ENCODE data around the gene NEURL1B.

NEURL1B gene

DNA sequence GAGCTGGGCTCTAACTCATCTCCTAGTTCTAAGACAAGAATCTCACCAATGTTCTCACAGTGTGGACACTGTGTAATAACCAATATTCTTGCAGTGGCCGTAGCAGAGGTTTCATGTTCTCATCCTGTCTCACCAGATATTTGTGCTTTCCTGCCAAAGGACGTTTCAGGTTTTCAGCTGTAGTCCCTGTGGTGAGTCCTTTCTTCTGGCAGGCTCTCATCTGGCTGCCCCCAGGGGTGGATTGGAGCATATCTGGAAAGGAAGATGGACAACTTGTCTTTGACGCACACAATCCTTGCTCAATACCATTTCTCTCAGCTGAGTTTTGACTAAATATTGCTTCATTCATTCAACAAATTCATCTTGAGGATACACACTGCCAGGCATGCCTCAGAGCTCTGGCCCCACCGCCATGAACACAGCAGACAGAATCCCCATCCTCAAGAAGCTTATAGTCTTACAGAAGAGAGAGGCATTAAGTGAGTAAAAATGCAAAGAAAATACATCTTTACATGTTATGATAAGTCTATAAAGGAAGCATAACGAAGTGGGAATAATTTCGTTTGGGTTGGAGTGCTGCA is 33.8 kb upstream of the NEURL1B start:
- DNase-seq (ENCODE audit: low read depth in 4 of 4, low spot score in 1 of 4) = no peak

DNA sequence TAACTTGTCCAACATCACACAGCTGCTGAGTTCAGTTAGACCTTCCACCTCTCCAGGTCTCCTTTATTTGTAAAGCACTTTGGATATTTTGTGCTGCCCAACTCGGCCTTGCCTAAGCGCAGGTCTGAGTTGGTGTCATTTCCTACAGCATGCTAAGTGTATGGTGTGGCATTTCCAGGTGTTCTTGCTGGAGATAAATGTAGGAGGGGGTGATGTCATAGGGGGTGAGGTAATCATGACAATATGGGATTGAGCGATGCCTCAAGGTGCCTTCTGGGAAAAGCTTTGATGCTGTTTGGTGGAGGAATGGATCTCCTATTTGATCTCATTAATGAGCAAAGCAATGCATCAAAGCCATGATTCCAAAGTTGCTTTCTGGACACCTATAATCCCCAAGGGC is 32.3 kb upstream of the NEURL1B start:
- no peak for DNase-seq (ENCODE audit: low read depth in 4 of 4, low spot score in 1 of 4)

DNA sequence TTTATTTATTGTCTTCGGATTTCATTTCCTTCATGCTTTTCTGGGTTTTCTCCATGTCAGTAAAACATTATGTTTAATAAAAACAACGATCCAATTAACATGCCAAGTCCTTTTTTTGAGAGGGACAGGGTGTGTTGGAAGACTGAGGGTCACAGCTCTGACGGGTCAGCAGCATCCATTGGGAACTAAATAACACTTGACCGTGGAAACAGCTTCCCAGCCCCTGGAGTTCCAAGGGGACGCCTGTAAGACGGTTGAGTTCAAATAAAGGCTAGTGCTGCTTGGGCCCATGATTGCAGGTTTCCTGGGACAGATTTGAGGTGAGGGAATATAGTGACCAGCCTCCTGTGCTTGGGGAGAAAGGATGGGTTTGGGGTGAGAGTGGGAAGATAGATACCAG is 30.4 kb upstream of the NEURL1B start:
- DNase-seq (ENCODE audit: low read depth in 4 of 4, low spot score in 1 of 4) = no peak

DNA sequence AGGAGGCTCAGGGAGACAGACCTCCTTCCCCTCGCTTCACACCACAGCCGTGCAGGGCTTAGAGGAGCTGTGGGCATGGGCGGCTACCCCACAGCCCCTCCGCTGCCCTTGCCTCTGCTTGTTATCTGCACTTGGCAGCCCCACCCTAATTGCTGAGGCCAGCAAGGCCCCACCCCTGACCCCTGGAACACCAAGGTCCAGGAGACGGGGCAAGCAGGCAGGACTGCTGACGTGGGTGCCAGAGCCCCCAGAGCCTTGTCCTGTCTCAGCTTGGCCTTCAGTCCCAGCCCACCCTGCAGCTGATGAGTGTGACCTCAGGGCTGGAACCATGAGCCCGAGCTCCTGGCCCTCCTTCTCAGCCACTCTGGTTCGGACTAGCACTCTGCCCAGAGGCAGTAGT is 29.1 kb upstream of the NEURL1B start:
- no peak for DNase-seq (ENCODE audit: low read depth in 4 of 4, low spot score in 1 of 4)

DNA sequence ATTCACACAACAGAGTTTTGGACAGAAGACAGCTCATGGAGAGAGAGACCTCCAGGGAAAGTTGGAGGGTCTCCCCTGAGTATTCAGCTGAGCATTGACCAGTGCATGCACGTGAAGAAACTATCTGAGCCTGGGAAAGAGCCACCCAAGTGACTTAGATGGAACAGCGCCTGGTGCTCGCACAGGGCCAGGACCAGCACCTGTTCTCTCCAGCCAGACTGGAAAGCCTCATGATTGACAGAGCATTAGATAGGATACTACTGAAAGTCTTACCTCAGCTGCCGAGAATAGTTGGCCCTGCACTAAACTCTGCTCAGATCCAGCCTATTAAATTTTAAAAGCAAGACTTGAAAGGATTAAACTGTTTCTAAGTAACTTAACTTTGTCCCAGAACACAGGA is 28.3 kb upstream of the NEURL1B start:
- DNase-seq (ENCODE audit: low read depth in 4 of 4, low spot score in 1 of 4) = no peak

DNA sequence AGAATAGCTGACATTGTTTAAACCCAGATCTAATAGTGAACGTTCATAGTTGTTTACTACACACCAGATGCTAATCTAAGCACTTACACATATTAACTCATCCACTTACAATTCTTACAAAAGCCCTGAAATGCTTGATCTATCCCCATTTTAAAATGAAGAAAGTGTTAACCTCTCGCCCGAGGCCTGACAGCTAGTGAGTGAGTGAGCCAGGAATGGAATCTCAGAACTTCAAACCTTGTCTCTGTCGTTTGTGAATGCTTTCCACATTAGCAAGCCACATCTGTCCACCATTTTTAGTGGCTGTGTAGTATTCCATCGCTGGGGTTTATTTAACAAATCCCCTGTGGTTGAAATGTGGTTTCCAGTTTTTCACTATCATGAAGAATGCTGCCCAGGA is 24.9 kb upstream of the NEURL1B start:
- DNase-seq (ENCODE audit: low read depth in 4 of 4, low spot score in 1 of 4) = no peak

DNA sequence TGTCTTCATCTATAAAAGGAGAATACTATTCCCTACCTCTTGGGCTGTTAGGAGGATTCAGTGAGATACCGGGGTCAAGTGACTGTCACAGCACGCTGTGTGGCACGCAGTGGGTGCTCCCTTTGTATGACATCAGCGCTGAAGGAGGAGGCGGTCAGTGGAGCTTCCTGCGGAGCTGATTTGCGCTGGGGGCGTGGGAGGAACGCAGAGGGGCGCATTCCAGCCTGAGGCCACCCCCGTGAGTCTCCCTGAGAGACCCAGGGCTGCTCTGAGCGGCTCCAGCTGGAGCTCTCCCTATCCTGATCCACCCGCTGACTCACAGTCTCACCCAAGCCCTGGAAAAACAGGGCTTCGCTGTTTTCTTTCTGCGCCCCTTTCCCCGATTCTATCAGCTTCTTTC is 24.3 kb upstream of the NEURL1B start:
- DNase-seq (ENCODE audit: low read depth in 4 of 4, low spot score in 1 of 4) = no peak

DNA sequence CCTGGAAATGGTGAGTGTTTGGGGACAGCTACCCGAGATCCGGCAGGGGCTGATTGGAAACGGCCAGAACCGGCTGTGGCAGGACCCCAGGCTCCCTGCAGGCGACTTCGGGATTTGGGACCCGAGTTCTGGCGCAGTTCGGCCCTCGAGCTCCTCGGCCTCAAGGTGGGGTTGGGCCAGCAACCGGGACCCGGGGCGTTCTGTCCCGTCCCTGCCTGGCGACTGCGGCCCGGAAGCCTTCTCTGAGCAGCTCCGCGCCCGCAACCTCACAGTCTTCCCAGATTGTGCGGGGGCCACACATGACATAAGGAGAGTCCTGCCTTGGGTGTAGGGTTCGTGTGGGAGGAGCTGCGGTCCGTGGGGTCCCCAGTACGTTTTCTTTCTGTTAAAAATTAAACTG is 23.2 kb upstream of the NEURL1B start:
- DNase-seq (ENCODE audit: low read depth in 4 of 4, low spot score in 1 of 4) = no peak

DNA sequence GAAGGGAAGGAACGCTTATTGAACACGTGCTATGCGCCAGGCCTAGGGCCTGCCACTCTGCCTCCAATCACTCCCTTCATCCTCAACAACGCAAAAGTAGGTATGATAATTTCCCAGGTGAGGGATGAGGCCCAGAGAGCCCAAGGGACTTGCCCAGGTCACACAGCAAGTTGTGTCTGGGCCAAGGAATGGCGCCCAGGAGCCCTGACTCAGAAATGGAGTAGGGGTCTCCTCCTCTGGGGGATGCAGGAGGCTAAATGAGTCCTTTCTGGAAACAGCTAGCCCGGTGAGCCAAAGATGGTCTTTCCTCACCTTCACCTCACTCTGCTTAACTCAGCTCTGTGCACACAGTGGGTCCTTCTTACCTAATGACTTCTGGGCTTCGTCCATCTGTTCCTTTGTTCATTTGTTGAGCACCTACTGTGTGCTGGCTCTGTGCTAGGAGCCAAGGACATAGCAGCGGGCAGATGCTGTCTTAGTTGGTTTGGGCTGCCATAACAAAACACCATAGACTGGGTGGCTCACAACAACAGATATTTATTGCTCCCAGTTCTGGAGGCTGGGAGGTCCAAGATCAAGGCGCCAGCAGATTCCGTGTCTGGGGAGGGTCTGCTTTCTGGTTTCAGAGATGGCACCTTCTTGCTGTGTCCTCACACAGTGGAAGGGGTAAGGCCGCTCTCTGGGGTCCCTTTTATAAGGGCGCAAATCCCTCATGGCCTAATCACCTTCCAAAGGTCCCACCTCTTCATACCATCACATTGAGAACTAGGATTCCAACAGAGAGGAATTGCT is 22.3 kb upstream of the NEURL1B start:
- DNase-seq (ENCODE audit: low read depth in 4 of 4, low spot score in 1 of 4) = no peak

DNA sequence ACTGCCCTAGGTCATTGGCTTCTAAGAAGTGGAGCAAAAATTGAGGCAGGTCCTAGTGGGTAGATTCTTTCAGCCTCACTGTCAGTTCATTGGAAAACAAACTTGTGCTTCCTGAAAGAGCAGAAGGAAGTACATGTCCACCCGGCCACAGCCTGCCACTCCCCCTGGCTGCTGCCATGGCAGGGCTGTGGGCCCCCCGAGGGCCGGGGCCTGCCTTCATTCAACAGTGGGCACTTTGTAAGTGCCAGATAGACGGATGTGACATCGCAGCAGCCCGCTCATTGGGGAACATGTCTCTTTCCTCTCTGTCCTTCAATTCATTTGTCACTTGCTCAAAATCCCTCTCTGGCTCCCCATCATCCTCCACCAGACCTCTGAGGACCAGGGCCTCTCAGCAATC is 20.6 kb upstream of the NEURL1B start:
- DNase-seq (ENCODE audit: low read depth in 4 of 4, low spot score in 1 of 4) = no peak

DNA sequence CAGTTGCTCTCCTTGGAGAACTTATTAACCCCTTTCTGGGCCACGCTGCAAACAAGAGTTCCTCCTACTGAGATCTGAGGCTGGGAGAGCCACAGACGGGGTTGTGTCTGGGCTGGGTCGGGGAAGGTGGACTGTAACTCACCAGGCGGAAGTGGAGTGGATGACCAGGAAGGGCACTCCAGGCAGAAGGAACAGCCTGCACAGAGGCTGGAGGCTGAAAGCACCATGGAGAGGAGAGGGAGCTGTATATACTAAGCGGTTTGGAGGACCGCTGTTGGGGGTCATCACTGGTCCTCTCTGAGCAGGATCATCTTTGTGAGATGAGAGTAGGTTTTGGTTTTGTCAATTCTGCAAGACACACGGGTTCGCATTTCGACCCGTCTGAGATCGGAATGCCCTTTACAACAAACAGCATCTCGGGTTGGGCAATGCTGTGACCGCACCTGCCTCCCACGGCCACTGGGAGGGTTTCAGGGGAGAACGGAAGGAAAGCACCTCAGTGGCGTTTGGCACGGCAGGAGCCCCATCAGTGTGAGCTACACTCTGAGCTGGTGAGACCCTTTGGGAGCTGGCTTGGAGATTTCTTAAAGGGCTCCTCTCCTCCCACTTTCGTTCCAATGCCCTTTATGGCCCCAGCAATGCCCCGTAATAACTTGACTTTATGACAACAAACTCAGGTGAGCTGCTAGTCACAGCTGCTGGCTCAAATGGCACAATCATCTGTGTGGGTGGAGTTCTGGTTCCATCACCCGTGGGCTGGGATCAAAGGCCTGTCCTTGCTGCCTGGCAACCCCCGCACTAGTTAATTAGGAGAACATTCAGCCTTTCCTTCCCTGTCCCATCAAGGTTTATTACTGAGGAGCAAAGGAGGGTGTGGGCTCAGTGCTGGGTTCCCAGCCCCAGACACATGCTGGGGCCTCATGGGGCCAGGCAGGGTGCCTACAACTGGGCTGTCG is 18.7 kb upstream of the NEURL1B start:
- no peak for DNase-seq (ENCODE audit: low read depth in 4 of 4, low spot score in 1 of 4)

DNA sequence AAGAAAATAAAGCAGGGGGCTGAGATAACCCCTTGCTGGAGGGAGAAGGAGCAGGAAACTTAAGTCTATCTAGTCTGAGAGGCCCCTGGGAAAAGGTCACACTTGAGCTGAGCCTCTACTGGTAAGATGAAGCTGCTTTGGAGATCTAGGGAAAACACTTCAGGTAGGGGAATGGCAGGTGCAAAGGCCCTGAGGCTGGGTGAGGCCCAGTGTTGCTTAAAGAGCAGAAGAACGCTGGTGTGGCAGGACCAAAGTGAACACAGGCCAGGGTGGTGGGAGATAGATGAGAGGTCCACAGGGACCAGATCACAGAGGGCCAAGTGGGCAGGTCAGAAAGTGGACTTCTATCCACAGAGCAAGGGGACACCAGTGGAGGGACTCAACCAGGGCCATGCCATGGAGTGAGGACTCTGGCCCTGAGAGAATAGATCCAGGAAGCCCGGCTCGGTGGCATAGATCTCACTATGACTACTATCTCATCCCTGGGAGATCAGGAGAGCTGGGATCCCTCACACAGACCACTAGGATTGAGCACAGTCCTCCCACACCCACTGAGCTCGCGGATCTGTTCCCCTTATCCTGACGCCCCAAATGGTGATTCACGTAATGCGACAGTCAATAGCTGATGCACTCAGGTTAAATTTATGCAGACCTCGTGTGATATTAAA is 17.6 kb upstream of the NEURL1B start:
- no peak for DNase-seq (ENCODE audit: low read depth in 4 of 4, low spot score in 1 of 4)

DNA sequence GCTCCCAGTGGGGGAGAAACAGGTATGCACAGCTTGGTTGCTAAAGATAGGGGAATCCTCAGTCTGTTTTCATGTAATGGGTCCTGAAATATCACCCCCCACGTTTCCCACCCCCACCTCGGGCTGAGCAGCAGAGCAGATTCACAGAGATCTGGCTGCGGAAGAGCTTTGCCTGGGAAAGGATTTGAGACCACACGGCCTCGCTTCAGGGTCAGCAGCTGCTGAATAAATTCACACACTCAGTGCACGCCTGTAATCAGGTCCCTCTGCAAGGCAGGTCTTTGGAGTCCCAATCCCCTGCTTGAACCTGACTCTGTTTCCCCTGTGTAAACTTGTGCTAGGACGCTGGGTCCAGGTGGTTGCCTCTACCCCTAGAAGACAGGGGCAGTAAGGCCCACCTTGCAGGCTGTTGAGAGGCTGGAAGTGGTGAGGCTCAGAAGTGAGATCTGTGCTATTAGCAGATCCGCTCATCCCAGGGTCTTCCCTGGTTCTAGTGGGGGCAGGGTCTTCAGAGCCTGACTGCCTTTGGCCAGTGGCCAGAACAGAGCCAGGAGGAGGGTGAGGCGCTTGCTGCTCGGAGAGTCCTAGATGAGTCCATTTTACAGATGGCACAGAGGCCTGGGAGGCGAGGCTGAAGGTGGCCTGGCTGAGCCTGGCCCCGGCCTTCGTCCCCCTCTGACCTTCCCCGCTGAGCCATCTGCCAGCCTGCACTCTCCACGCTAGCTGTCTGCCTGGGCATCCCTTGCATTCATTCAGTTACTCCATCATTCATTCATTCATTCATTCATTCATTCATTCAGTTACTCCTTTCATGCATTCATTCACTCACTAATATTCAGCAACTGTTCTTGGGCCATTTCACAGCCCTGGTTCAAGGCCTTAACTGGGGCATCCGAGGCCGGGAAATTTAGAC is 16.7 kb upstream of the NEURL1B start:
- no peak for DNase-seq (ENCODE audit: low read depth in 4 of 4, low spot score in 1 of 4)

DNA sequence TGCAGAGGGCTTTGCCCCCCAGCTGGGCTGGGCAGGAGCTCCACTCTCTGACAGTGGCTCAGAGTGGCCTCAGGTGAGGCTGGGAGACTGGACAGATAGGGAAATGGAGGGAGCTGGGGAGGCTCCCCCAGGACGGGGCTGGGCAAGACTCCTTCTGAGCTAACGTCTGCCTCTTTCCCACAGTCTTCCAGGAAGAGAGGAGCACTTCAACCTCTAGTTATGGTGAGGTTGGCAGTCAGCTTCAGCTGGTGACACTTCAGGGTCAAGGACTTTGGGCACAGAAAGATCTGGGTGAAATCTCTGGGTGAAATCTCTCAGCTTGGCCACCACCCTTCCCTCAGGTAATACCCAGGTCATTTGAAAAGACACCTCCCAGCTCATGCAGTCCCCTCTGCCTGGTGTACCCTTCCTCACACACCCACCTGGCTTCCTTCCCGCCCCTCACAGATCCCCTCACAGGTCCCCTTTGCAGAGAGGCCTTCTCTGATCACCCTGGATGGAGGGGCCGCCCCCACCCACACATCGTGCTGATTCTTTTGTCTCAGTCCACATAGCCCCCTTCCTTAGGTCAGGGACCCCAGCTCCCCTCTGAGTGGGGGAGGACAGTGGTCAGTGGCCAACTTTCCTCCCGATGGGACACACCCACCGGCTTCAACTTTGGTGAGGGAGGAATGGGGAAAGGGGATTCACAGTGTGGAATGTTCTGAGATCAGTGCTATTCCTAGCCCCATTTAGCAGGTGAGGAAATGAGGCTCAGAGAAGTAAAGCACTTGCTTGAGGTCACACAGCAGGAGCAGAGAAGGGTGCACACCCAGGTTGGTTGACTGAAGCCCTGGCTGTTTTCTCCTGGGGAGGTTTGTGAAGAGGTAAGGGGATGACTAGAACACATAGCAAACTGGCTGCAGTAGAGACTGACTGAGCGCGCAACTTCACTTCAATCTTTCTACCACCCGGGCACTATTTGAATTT is 15.8 kb upstream of the NEURL1B start:
- DNase-seq (ENCODE audit: low read depth in 4 of 4, low spot score in 1 of 4) = no peak

DNA sequence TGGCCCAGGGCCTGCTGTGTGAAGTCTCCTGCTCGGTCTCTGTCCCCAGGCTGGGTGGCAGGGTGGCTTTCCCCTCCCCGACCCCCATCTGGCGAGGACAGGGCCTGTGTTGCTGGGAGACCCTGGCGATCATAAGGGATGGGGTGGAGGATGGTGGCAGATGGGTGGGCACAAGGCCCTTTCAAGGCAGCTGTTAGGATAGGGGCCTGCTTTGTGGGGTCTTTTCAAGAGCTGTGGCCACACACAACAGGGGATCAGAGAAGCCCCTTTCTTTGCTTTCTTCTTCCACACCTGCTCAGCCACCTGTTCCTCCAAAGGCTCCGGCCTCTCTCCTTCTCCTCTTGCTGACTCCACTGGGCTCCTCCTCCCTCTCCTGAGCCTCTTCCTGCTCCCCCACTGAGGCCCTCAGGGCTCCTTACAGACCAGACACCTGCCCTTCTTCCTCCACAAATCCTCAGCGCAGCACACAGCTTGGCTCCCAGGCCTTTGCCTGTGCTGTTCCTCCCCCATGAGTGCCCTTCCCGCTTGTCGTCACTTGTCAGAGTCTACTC is 15.0 kb upstream of the NEURL1B start:
- DNase-seq (ENCODE audit: low read depth in 4 of 4, low spot score in 1 of 4) = no peak

DNA sequence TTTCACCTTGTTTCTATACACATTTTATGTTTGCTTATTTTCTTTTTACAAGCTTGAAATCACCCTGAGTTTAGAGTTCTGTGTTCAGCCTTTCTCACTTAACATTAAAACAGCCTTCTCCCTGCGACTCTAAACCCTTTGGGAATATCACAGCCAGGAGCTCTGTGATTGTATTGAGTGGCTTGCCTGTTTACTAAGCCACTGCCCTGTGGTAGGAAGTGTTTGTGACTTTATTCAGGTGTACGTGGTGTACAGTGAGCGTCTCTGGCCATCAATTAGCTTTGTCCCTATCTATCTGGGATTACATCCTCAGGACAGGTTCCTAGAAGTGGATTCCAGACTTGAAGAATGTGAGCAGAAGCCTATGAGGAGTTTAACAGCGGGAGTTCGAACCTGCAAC is 11.0 kb upstream of the NEURL1B start:
- DNase-seq (ENCODE audit: low read depth in 4 of 4, low spot score in 1 of 4) = no peak

DNA sequence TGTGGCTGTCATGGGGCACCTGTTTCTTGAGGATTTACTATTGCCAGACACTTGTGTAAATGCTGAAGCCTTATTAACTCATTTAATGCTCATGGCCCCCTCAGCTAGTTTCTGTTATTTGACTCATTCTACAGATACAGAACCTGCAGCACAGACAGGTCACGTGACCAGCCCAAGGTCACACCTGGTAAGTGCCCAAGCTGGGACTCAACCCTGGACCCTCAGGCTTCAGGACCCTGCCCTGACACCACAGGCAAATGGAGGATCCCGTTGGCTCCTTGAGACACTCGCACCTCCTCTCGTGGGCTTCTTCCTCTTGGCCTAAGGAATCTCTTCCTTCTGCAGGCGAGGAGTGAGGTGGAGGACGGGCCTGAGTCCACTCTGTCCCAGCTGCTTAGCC is 10.6 kb upstream of the NEURL1B start:
- DNase-seq (ENCODE audit: low read depth in 4 of 4, low spot score in 1 of 4) = no peak

DNA sequence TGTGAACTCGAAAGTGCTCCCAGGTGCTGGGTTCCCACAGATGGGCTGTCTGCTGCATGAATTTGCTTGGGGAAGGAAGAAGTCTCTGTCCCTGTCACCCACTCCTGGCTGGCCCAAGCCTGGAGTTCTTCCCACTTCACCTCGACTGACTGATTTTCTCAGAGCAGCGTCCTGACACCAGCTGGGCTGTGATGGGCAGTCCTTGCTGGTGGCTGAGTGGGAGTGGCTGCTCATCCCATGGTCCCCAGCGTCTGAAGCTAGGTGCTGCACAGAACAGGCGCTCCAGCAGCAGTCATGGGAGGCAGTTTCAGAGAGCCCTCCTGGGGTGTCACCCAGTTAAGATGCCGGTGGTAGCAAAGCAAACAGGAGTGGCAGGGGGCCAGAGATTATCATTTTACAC is 10.1 kb upstream of the NEURL1B start:
- no peak for DNase-seq (ENCODE audit: low read depth in 4 of 4, low spot score in 1 of 4)

Measured in stimulated activated CD4-positive, alpha-beta T cell treated with anti-CD3 and anti-CD28 coated beads, Interleukin-1b, Interleukin-23, amount 100 ng/mL, for 24 hours (primary cell).